Measurements from ENCODE around the gene SPATA9. TPM values are rescaled to one million over a fixed set of nuclear protein-coding genes. Genes with fewer than 3 reads are reported as not detected.

The SPATA9 gene
- total and polyA plus RNA-seq, 2 of the 8 experiments (the other 6 are each of a cell fraction or from before 2014, with no cell fraction given) = not detected

- CTCF ChIA-PET (ENCODE audit: partially characterized antibody) = interaction anchor here (0.9 to 1.3 kb wide), 2 partner anchors 17 to 23 kb away, joined by 3 to 7 read pairs; partner anchors contain the start of gene RFESD
- FAIRE-seq = no peak
- POLR2A ChIA-PET (ENCODE audit: partially characterized antibody) = interaction anchor here (0.9 kb wide), 1 partner anchor 9 kb away, joined by 4 read pairs; no protein-coding TSS in a partner anchor
Observed at GRCh38 chr5:95630394-95630917, 52.3 kb downstream of the SPATA9 start.

More at GRCh38 chr5:95630394-95630917, 52.3 kb downstream of the SPATA9 start:
- TF ChIP-seq KDM5A (IDR thresholded peaks at IDR 0.05; ENCODE audit: low read length) = no peak
- TF ChIP-seq RFX5 (IDR thresholded peaks at IDR 0.05; ENCODE audit: borderline replicate concordance, low read depth, low read length) = no peak
- no peak for TF ChIP-seq NRF1 (IDR thresholded peaks at IDR 0.05; ENCODE audit: low read depth, low read length)
- no peak overlapping the region for H3K9ac ChIP-seq (replicated peaks in 1 of 4; ENCODE audit: extremely low read depth in 1 of 4, low read depth in 3 of 4, low read length in 3 of 4)
- H3K9me3 ChIP-seq (ENCODE audit: insufficient read depth in 2 of 2, low read depth in 1 of 2, low read length in 1 of 2) = peaks cover 13 to 20% of the 10 kb centered on the region in 2 experiments
- no peak overlapping the region for H2AFZ ChIP-seq (ENCODE audit: low read length)
- H2BK12ac ChIP-seq (ENCODE audit: low read depth, low read length) = no peak overlapping the region
- no peak overlapping the region for H3K18ac ChIP-seq (ENCODE audit: extremely low read depth, low read length)
- H3K27ac ChIP-seq (ENCODE audit: low read depth, low read length) = no peak overlapping the region
- H3K56ac ChIP-seq (replicated peaks; ENCODE audit: insufficient read length, low read depth, low read length) = no peak overlapping the region
- H4K91ac ChIP-seq (replicated peaks; ENCODE audit: insufficient read length, low read length) = no peak overlapping the region
- no peak overlapping the region for H3K4me2 ChIP-seq (ENCODE audit: insufficient read depth in 1 of 2, low read depth in 2 of 2, low read length in 2 of 2)
- no peaks in the 10 kb centered on the region for H3K79me2 ChIP-seq (ENCODE audit: control insufficient read depth in 1 of 2, insufficient read depth in 2 of 2, low read length in 2 of 2)
- H3K14ac ChIP-seq (ENCODE audit: insufficient read length) = no peak overlapping the region
- no peaks in the 10 kb centered on the region for H3K36me3 ChIP-seq (ENCODE audit: control insufficient read depth in 2 of 4, insufficient read depth in 4 of 4, low read length in 3 of 4)
- H3K23me2 ChIP-seq (ENCODE audit: low read depth, low read length) = no peaks in the 10 kb centered on the region
- H2BK15ac ChIP-seq (ENCODE audit: low read length) = no peak overlapping the region
- no peak overlapping the region for H3K23ac ChIP-seq (ENCODE audit: insufficient read length)
- no peak overlapping the region for H4K8ac ChIP-seq (ENCODE audit: extremely low read depth, insufficient read depth, low read length)
- no peaks in the 10 kb centered on the region for H4K20me1 ChIP-seq (replicated peaks in 1 of 2; ENCODE audit: control insufficient read depth in 1 of 2, insufficient read depth in 2 of 2, low read length in 2 of 2)
- H4K5ac ChIP-seq (ENCODE audit: insufficient read length, low read depth, low read length) = no peak overlapping the region
- H3K4ac ChIP-seq (replicated peaks; ENCODE audit: insufficient read length, low read depth, low read length) = no peak overlapping the region
- H2BK120ac ChIP-seq (replicated peaks; ENCODE audit: low read depth, low read length) = no peak overlapping the region
- H2AK5ac ChIP-seq (ENCODE audit: low read depth, low read length) = no peak overlapping the region
- H3K79me1 ChIP-seq (ENCODE audit: low read depth, low read length) = no peaks in the 10 kb centered on the region
- WGBS, 2 experiments (ENCODE audit: extremely low coverage in 1 of 2, insufficient coverage in 1 of 2, insufficient read length in 1 of 2, insufficient replicate concordance in 2 of 2, low coverage in 1 of 2, low lambda C conversion rate in 2 of 2, missing lambda C conversion rate in 1 of 2) = 89% methylated on average over 5 of the region's 5 CpGs; no CpG with 5 or more reads in 1 of the 2 experiments
- no peak overlapping the region for H2BK20ac ChIP-seq (ENCODE audit: low read length)
- no peak overlapping the region for H3K4me3 ChIP-seq (ENCODE audit: extremely low read depth in 1 of 4, insufficient read depth in 2 of 4, low read depth in 3 of 4, low read length in 4 of 4)
- no peaks in the 10 kb centered on the region for H3K4me1 ChIP-seq (replicated peaks in 1 of 4; ENCODE audit: control insufficient read depth in 3 of 4, insufficient read depth in 4 of 4, low read length in 3 of 4)
- DNase-seq (ENCODE audit: low read depth in 1 of 2, low spot score in 2 of 2) = no peak
- no peaks in the 10 kb centered on the region for H3K27me3 ChIP-seq (replicated peaks in 1 of 4; ENCODE audit: control insufficient read depth in 3 of 4, extremely low read depth in 1 of 4, insufficient read depth in 3 of 4, low read length in 3 of 4)
- H2BK5ac ChIP-seq (ENCODE audit: low read depth, low read length) = no peak overlapping the region
